Activated naive CD4-positive, alpha-beta T cell treated with anti-CD3 and anti-CD28 coated beads for 36 hours (primary cell): Measurements from ENCODE around the gene RHOD. TPM values are rescaled to one million over a fixed set of nuclear protein-coding genes. Genes with fewer than 3 reads are reported as not detected.

ENCODE experiments used
- CTCF ChIA-PET: fragments of 350-600 bp; sonication (Branson Sonifier 250); formaldehyde crosslinking; loops from one replicate; lab custom pipeline; 2021; ENCODE audit warnings: antibody characterized with exemption; lab: Charles Lee
- DNase-seq: peaks from one replicate; pipeline ENCODE4 v3.0.0-alpha.2; 2020
- H3K27ac Mint-ChIP-seq: one replicate; pipeline ENCODE4 v1.8.0; 2021; ENCODE audit warnings: mild to moderate bottlenecking, mixed read lengths
- H3K27me3 Mint-ChIP-seq: one replicate; pipeline ENCODE4 v1.8.0; 2021; ENCODE audit warnings: low read depth, mixed read lengths
- H3K36me3 Mint-ChIP-seq: one replicate; pipeline ENCODE4 v1.8.0; 2021; ENCODE audit warnings: low read depth, mixed read lengths
- H3K4me1 Mint-ChIP-seq: one replicate; pipeline ENCODE4 v1.8.0; 2021; ENCODE audit warnings: low read depth, mixed read lengths
- H3K4me3 Mint-ChIP-seq: one replicate; pipeline ENCODE4 v1.8.0; 2021; ENCODE audit warnings: mild to moderate bottlenecking, moderate library complexity, mixed read lengths
- H3K9me3 Mint-ChIP-seq: one replicate; pipeline ENCODE4 v1.8.0; 2021; ENCODE audit warnings: mixed read lengths
- intact Hi-C: fragments of 100-400 bp; cut with micrococcal nuclease; formaldehyde crosslinking; loops from one replicate; pipeline ENCODE4 v1.15.1; 2023
- total RNA-seq, 2 experiments: library from RNA; stranded (reverse); gene quantifications; one replicate each; pipeline ENCODE4 v1.2.3, GENCODE V29; 2021

The RHOD gene
- total RNA-seq, 2 experiments from 2014 or later, result 0.64 to 0.98 TPM

GRCh38 chr11:67024410-67024809, 32.2 kb upstream of the RHOD start:
- no peaks in the 10 kb centered on the region for H3K36me3 Mint-ChIP-seq
- H3K4me3 Mint-ChIP-seq, result no peak overlapping the region
- no peaks in the 10 kb centered on the region for H3K9me3 Mint-ChIP-seq
- peaks cover 39% of the 10 kb centered on the region for H3K27me3 Mint-ChIP-seq
- no peak overlapping the region for H3K27ac Mint-ChIP-seq
- DNase-seq, result peak; percentile 76
- intact Hi-C loops, result loop anchor here (5.0 kb wide), 1 partner anchor 132 kb away; no protein-coding TSS in a partner anchor
- peaks cover 29% of the 10 kb centered on the region for H3K4me1 Mint-ChIP-seq
- CTCF ChIA-PET, result no interaction called here

- DNase-seq, result no peak
- Mint-ChIP-seq H3K27me3 (peaks cover 40% of the 10 kb centered on the region), H3K4me3 (no peak overlapping the region), H3K4me1 (peaks cover 29% of the 10 kb centered on the region), H3K36me3 (no peaks in the 10 kb centered on the region), H3K9me3 (no peaks in the 10 kb centered on the region), H3K27ac (no peak overlapping the region)
- CTCF ChIA-PET, result no interaction called here
- intact Hi-C loops, result loop anchor here (5.0 kb wide), 1 partner anchor 133 kb away; no protein-coding TSS in a partner anchor
These were observed 31.7 kb upstream of the RHOD start for GRCh38 chr11:67024966-67025365.

GRCh38 chr11:67025750-67026149, 30.9 kb upstream of the RHOD start:
- DNase-seq, result no peak
- H3K27me3 Mint-ChIP-seq, result peaks cover 45% of the 10 kb centered on the region
- no peaks in the 10 kb centered on the region for H3K36me3 Mint-ChIP-seq
- no peaks in the 10 kb centered on the region for H3K9me3 Mint-ChIP-seq
- no peak overlapping the region for H3K27ac Mint-ChIP-seq
- intact Hi-C loops, result no loop called here
- no peak overlapping the region for H3K4me3 Mint-ChIP-seq
- H3K4me1 Mint-ChIP-seq, result peaks cover 29% of the 10 kb centered on the region
- CTCF ChIA-PET, result interaction anchor here (0.6 kb wide), 2 partner anchors 12 to 55 kb away, joined by 3 to 4 read pairs; no protein-coding TSS in a partner anchor

GRCh38 chr11:67026941-67027340, 29.7 kb upstream of the RHOD start:
- H3K27me3 Mint-ChIP-seq, result peaks cover 46% of the 10 kb centered on the region

GRCh38 chr11:67027483-67027930, 29.1 kb upstream of the RHOD start:
- H3K4me3 Mint-ChIP-seq, result no peak overlapping the region
- H3K9me3 Mint-ChIP-seq, result no peaks in the 10 kb centered on the region
- peaks cover 22% of the 10 kb centered on the region for H3K4me1 Mint-ChIP-seq
- H3K27ac Mint-ChIP-seq, result no peak overlapping the region
- no peaks in the 10 kb centered on the region for H3K36me3 Mint-ChIP-seq
- intact Hi-C loops, result no loop called here
- DNase-seq, result no peak
- CTCF ChIA-PET, result interaction anchor here (0.5 kb wide), 1 partner anchor 289 kb away, joined by 3 read pairs; no protein-coding TSS in a partner anchor
- peaks cover 41% of the 10 kb centered on the region for H3K27me3 Mint-ChIP-seq

More at GRCh38 chr11:67026941-67027340, 29.7 kb upstream of the RHOD start:
- H3K9me3 Mint-ChIP-seq, result no peaks in the 10 kb centered on the region
- no peak overlapping the region for H3K27ac Mint-ChIP-seq
- CTCF ChIA-PET, result no interaction called here
- H3K4me3 Mint-ChIP-seq, result no peak overlapping the region
- intact Hi-C loops, result no loop called here
- H3K4me1 Mint-ChIP-seq, result peaks cover 27% of the 10 kb centered on the region
- no peak for DNase-seq
- no peaks in the 10 kb centered on the region for H3K36me3 Mint-ChIP-seq

- H3K4me3 Mint-ChIP-seq, result no peak overlapping the region
- CTCF ChIA-PET, result interaction anchor here (0.5 kb wide), 1 partner anchor 289 kb away, joined by 3 read pairs; no protein-coding TSS in a partner anchor
- intact Hi-C loops, result no loop called here
- H3K27ac Mint-ChIP-seq, result no peak overlapping the region
- no peaks in the 10 kb centered on the region for H3K36me3 Mint-ChIP-seq
- peaks cover 19% of the 10 kb centered on the region for H3K4me1 Mint-ChIP-seq
- DNase-seq, result no peak
- no peaks in the 10 kb centered on the region for H3K9me3 Mint-ChIP-seq
- H3K27me3 Mint-ChIP-seq, result peaks cover 37% of the 10 kb centered on the region
These were observed 28.6 kb upstream of the RHOD start for GRCh38 chr11:67027943-67028542.

GRCh38 chr11:67029146-67029545, 27.5 kb upstream of the RHOD start:
- CTCF ChIA-PET, result no interaction called here
- Mint-ChIP-seq H3K4me3 (no peak overlapping the region), H3K27me3 (peaks cover 33% of the 10 kb centered on the region), H3K36me3 (no peaks in the 10 kb centered on the region), H3K4me1 (peaks cover 12% of the 10 kb centered on the region), H3K27ac (no peak overlapping the region), H3K9me3 (no peaks in the 10 kb centered on the region)
- intact Hi-C loops, result no loop called here
- DNase-seq, result no peak

- Mint-ChIP-seq H3K4me3 (no peak overlapping the region), H3K27ac (no peak overlapping the region), H3K4me1 (no peaks in the 10 kb centered on the region), H3K9me3 (no peaks in the 10 kb centered on the region), H3K27me3 (peaks cover 20% of the 10 kb centered on the region), H3K36me3 (no peaks in the 10 kb centered on the region)
- DNase-seq, result no peak
- CTCF ChIA-PET, result no interaction called here
- intact Hi-C loops, result no loop called here
These were observed 25.7 kb upstream of the RHOD start for GRCh38 chr11:67030976-67031375.

GRCh38 chr11:67031791-67032561, 24.7 kb upstream of the RHOD start:
- no peaks in the 10 kb centered on the region for H3K9me3 Mint-ChIP-seq
- H3K27me3 Mint-ChIP-seq, result peaks cover 21% of the 10 kb centered on the region
- CTCF ChIA-PET, result no interaction called here
- H3K27ac Mint-ChIP-seq, result no peak overlapping the region
- no peaks in the 10 kb centered on the region for H3K36me3 Mint-ChIP-seq
- no peaks in the 10 kb centered on the region for H3K4me1 Mint-ChIP-seq
- no peak for DNase-seq
- no peak overlapping the region for H3K4me3 Mint-ChIP-seq
- intact Hi-C loops, result no loop called here

GRCh38 chr11:67032830-67033551, 23.7 kb upstream of the RHOD start:
- no peak for DNase-seq
- intact Hi-C loops, result no loop called here
- Mint-ChIP-seq H3K27me3 (peaks cover 23% of the 10 kb centered on the region), H3K27ac (no peak overlapping the region), H3K9me3 (no peaks in the 10 kb centered on the region), H3K4me1 (no peaks in the 10 kb centered on the region), H3K36me3 (no peaks in the 10 kb centered on the region), H3K4me3 (no peak overlapping the region)
- CTCF ChIA-PET, result interaction anchor here (0.6 kb wide), 2 partner anchors 32 to 285 kb away, joined by 3 read pairs; no protein-coding TSS in a partner anchor

GRCh38 chr11:67033661-67034166, 22.9 kb upstream of the RHOD start:
- H3K4me1 Mint-ChIP-seq, result no peaks in the 10 kb centered on the region
- H3K27me3 Mint-ChIP-seq, result peaks cover 23% of the 10 kb centered on the region
- CTCF ChIA-PET, result no interaction called here
- H3K27ac Mint-ChIP-seq, result no peak overlapping the region
- no peak for DNase-seq
- no peaks in the 10 kb centered on the region for H3K36me3 Mint-ChIP-seq
- no peaks in the 10 kb centered on the region for H3K9me3 Mint-ChIP-seq
- intact Hi-C loops, result no loop called here
- no peak overlapping the region for H3K4me3 Mint-ChIP-seq

- H3K36me3 Mint-ChIP-seq, result no peaks in the 10 kb centered on the region
- no peak for DNase-seq
- H3K27me3 Mint-ChIP-seq, result peaks cover 23% of the 10 kb centered on the region
- H3K9me3 Mint-ChIP-seq, result no peaks in the 10 kb centered on the region
- H3K27ac Mint-ChIP-seq, result no peak overlapping the region
- no peak overlapping the region for H3K4me3 Mint-ChIP-seq
- intact Hi-C loops, result no loop called here
- CTCF ChIA-PET, result no interaction called here
- H3K4me1 Mint-ChIP-seq, result no peaks in the 10 kb centered on the region
These were observed 22.3 kb upstream of the RHOD start for GRCh38 chr11:67034350-67034749.
